Subcutaneous abdominal adipose tissue (tissue), 5 donors: ENCODE measurements around the gene MAST1.
"Not testable (repeated sequence)": the region's sequence is repeated elsewhere in the genome, so short reads cannot be mapped to it uniquely, and the experiment has no call there.

Experiments used
- H3K27ac ChIP-seq: one replicate; pipeline ENCODE4 v1.7.0; 2013; ENCODE audit warnings: low read depth, mild to moderate bottlenecking, inconsistent platforms, low read length, moderate library complexity
- H3K27me3 ChIP-seq, 5 donors: one replicate each; pipeline ENCODE4 v1.7.0; 2013; ENCODE audit warnings: low read length in 5 of 5, inconsistent platforms in 1 of 5; ENCODE audit not compliant: control insufficient read depth in 5 of 5, insufficient read depth in 4 of 5
- H3K36me3 ChIP-seq, 5 donors: one replicate each; pipeline ENCODE4 v1.7.0; 2013; ENCODE audit warnings: low read length in 5 of 5; ENCODE audit not compliant: control insufficient read depth in 5 of 5, insufficient read depth in 5 of 5
- H3K4me1 ChIP-seq, 5 donors: one replicate each; pipeline ENCODE4 v1.7.0; 2013; ENCODE audit warnings: low read length in 5 of 5, mild to moderate bottlenecking in 3 of 5, moderate library complexity in 1 of 5; ENCODE audit not compliant: control insufficient read depth in 5 of 5, insufficient read depth in 5 of 5
- H3K4me3 ChIP-seq, 5 donors: one replicate each; pipeline ENCODE4 v1.7.0; 2013; ENCODE audit warnings: low read length in 5 of 5, low read depth in 1 of 5
- H3K9ac ChIP-seq, 5 donors: one replicate each; pipeline ENCODE4 v1.7.0; 2013; ENCODE audit warnings: low read length in 5 of 5, mild to moderate bottlenecking in 4 of 5, moderate library complexity in 3 of 5
- H3K9me3 ChIP-seq, 5 donors: one replicate each; pipeline ENCODE4 v1.7.0; 2013; ENCODE audit warnings: low read length in 5 of 5; ENCODE audit not compliant: control insufficient read depth in 5 of 5
- donor health status: healthy.
- donor health status: healthy.
- donor health status: healthy.
- donor health status: healthy.
- donor health status: healthy.

The MAST1 gene

GRCh38 chr19:12840091-12841079 lies 2.1 kb downstream of the MAST1 start:
- H3K4me3 ChIP-seq: peak overlapping the region in 1 of 5 donors; percentile 20
- H3K27ac ChIP-seq: no peak overlapping the region
- H3K27me3 ChIP-seq: peaks cover 31 to 79% (median 69%) of the 10 kb centered on the region in 5 donors

DNA sequence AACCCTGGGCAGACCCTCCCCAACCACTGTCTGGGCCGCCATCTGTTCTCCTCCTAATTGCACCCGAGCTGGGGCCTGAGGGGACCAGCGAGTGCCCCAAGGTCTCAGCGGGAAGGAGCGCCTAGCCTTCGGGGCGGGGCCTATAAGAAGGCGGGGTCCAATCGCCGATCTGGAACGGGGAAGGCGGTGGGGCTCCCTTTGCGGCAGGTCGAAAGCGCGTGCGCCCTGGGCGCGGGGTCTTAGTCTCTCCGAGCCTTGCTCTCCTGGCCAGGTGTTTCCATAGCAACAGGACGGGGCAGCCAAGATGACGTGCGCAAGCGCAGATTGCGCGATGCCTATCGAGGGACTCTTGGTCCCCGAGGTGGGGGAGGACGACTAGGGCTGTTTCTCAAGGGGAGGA lies 2.8 kb downstream of the MAST1 start:
- Histone ChIP-seq H3K4me1 (peaks cover 0 to 24% (median 13%) of the 10 kb centered on the region in 5 donors), H3K4me3 (peak overlapping the region in 1 of 5 donors; percentile 49), H3K9me3 (no peaks in the 10 kb centered on the region), H3K36me3 (no peaks in the 10 kb centered on the region), H3K9ac (no peak overlapping the region), H3K27me3 (peaks cover 25 to 72% (median 64%) of the 10 kb centered on the region in 5 donors), H3K27ac (no peak overlapping the region)

More at GRCh38 chr19:12840091-12841079, 2.1 kb downstream of the MAST1 start:
- Histone ChIP-seq H3K9me3 (no peaks in the 10 kb centered on the region), H3K9ac (no peak overlapping the region), H3K4me1 (peaks cover 0 to 24% (median 16%) of the 10 kb centered on the region in 5 donors), H3K36me3 (no peaks in the 10 kb centered on the region)

DNA sequence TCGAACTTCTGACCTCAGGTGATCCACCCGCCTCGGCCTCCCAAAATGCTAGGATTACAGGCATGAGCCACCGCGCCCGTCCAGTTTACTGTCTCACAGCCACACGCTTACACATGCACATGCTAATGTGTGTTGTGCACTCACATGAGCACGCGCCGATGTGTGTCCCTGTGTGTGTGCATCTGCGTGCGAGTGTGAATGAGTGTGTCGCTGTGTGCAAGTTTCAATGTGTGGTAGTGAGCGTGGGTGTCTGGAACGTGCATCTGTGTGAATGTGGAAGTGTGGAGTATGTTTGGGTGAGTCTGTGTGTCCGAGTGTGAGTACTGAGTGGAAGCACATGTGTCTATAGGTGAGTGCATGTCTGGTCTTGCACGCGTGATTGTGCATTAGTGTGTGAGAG lies 4.2 kb downstream of the MAST1 start:
- H3K9ac ChIP-seq: no peak overlapping the region
- H3K9me3 ChIP-seq: no peaks in the 10 kb centered on the region
- no peaks in the 10 kb centered on the region for H3K36me3 ChIP-seq
- peaks cover 22 to 60% (median 60%) of the 10 kb centered on the region in 5 donors for H3K27me3 ChIP-seq
- H3K27ac ChIP-seq: no peak overlapping the region
- peaks cover 0 to 29% (median 17%) of the 10 kb centered on the region in 5 donors for H3K4me1 ChIP-seq
- H3K4me3 ChIP-seq: no peak overlapping the region

- Histone ChIP-seq H3K27me3 (peaks cover 22 to 55% (median 54%) of the 10 kb centered on the region in 5 donors), H3K9me3 (no peaks in the 10 kb centered on the region), H3K4me1 (peaks cover 0 to 30% (median 19%) of the 10 kb centered on the region in 5 donors)
These were observed 5.0 kb downstream of the MAST1 start for GRCh38 chr19:12843328-12843727.

GRCh38 chr19:12843999-12844732 lies 5.9 kb downstream of the MAST1 start:
- Histone ChIP-seq H3K36me3 (no peaks in the 10 kb centered on the region), H3K9me3 (no peaks in the 10 kb centered on the region), H3K4me1 (peaks cover 0 to 22% (median 13%) of the 10 kb centered on the region in 5 donors), H3K27ac (no peak overlapping the region), H3K27me3 (peaks cover 22 to 51% (median 48%) of the 10 kb centered on the region in 5 donors), H3K9ac (no peak overlapping the region), H3K4me3 (no peak overlapping the region)

More at GRCh38 chr19:12843328-12843727, 5.0 kb downstream of the MAST1 start:
- H3K27ac ChIP-seq: no peak overlapping the region
- no peak overlapping the region for H3K4me3 ChIP-seq
- no peak overlapping the region for H3K9ac ChIP-seq
- no peaks in the 10 kb centered on the region for H3K36me3 ChIP-seq

GRCh38 chr19:12846613-12847012 lies 8.3 kb downstream of the MAST1 start:
- not testable (repeated sequence) for H3K9me3 ChIP-seq, H3K27ac ChIP-seq, H3K4me3 ChIP-seq, H3K36me3 ChIP-seq, H3K9ac ChIP-seq
- Histone ChIP-seq H3K27me3 (peaks cover 5 to 27% (median 24%) of the 10 kb centered on the region in 5 donors), H3K4me1 (peaks cover 0 to 10% (median 9%) of the 10 kb centered on the region in 5 donors)

- Histone ChIP-seq H3K4me1 (peaks cover 0 to 10% (median 9%) of the 10 kb centered on the region in 5 donors), H3K36me3 (no peaks in the 10 kb centered on the region), H3K27ac (no peak overlapping the region), H3K9me3 (no peaks in the 10 kb centered on the region), H3K9ac (peak overlapping the region in 1 of 5 donors; percentile 28), H3K27me3 (peaks cover 3 to 22% (median 17%) of the 10 kb centered on the region in 5 donors), H3K4me3 (peak overlapping the region in 3 of 5 donors; percentile 22 to 60 (median 46))
These were observed 9.1 kb downstream of the MAST1 start for GRCh38 chr19:12847159-12848139.

GRCh38 chr19:12856653-12857052 lies 18.3 kb downstream of the MAST1 start:
- no peak overlapping the region for H3K9ac ChIP-seq
- no peaks in the 10 kb centered on the region for H3K9me3 ChIP-seq
- no peak overlapping the region for H3K27ac ChIP-seq
- no peaks in the 10 kb centered on the region for H3K27me3 ChIP-seq
- H3K36me3 ChIP-seq: no peaks in the 10 kb centered on the region
- no peaks in the 10 kb centered on the region for H3K4me1 ChIP-seq
- no peak overlapping the region for H3K4me3 ChIP-seq
